Esophagus muscularis mucosa (tissue), 3 donors: ENCODE results near the gene PTPRN2.

Experiments used
- CTCF ChIP-seq, 3 experiments: fragments of 200-600 bp in 2 of 3; fragments of 450-650 bp in 1 of 3; sonication (generic) in 2 of 3; IDR thresholded peaks; one replicate each; pipeline ENCODE4 v1.5.1; 2017 to 2019; ENCODE audit warnings: antibody characterized with exemption in 3 of 3, mild to moderate bottlenecking in 2 of 3, moderate library complexity in 1 of 3
- POLR2AphosphoS5 ChIP-seq, 2 donors: sonication (generic); formaldehyde crosslinking; IDR thresholded peaks; one replicate each; pipeline ENCODE4 v1.6.1; 2017; ENCODE audit warnings: antibody characterized with exemption in 2 of 2

DNA sequence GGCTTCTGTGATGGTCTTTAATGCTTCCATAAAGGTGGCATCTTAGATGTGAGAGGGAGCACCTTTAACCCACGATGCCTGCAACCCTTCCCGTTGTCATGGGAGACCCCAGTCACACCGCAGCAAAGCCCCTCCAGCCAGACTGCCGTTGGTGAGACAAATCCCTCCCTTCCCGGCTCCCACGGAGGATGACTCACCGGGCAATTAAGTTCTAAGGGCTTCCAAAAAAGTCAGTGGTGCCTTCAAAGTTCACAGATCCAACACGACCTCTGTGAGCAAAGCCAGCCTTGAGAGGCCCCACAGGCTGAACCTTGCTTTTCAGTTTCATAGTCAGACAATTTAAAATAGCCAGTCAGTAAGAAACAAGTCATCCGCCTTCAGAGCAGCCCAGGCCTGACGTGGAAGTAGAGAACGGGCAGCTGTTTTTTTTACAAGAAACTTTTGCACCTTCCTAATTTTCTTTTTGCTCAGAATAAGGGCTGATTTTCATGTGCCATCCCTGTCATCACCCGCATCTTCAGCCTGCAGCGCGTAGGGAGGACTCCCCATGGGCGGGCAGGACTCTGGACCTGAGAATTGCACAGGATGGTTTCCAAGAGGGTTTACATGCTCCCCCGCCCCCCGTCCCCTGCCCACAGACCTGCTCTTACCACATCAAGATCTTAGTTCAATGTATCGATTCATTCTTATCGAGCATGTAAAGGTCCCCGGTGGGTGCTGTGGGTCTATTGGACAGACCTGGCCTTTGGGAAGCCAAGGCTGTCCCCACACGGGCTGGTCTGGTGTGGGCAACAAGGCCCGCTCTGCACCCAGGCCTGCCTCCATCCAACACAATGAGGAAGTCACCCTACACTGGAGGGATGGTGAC is 916.9 kb downstream of the PTPRN2 start:
- TF ChIP-seq CTCF (IDR thresholded peaks at IDR 0.05) (no peak), POLR2AphosphoS5 (IDR thresholded peaks at IDR 0.05) (no peak)
